HCT116 (cell line): ENCODE data around the gene ACYP2. TPM values are rescaled to one million over a fixed set of nuclear protein-coding genes. Genes with fewer than 3 reads are reported as not detected.

Experiments used
- ATAC-seq: fragments of 200-7000 bp; cut with Tn5 transposase; 2 replicates; pipeline ENCODE4 v1.9.1; 2020; ENCODE audit warnings: mild to moderate bottlenecking, moderate library complexity
- BruUV-seq: library from RNA; stranded (reverse); fragments of 400-500 nt; replicated peaks from 2 replicates; lab custom pipeline; 2021; lab: Mats Ljungman, UMichigan
- CTCF ChIA-PET: fragments of 300-600 bp; sonication (Branson Sonifier 250); formaldehyde crosslinking; loops from one replicate; lab custom pipeline; 2021; ENCODE audit warnings: antibody characterized with exemption; lab: Charles Lee
- POLR2A ChIA-PET: fragments of 300-600, 350-600 bp; sonication (Branson Sonifier 250); formaldehyde crosslinking; loops from one replicate; lab custom pipeline; 2021; ENCODE audit warnings: antibody characterized with exemption; lab: Charles Lee
- RAD21 ChIA-PET, 2 experiments: fragments of 300-600 bp; sonication (Branson Sonifier 250); formaldehyde crosslinking; loops; one replicate each; lab custom pipeline; 2023; ENCODE audit warnings: low total read pairs in 2 of 2; ENCODE audit not compliant: uncharacterized antibody in 2 of 2, unreplicated experiment in 2 of 2, low non-redundant PET in 1 of 2; lab: Charles Lee
- DNase-seq: peaks from one replicate; pipeline ENCODE4 v3.0.0-alpha.2; 2010; ENCODE audit warnings: low read depth, low spot score
- H2AFZ ChIP-seq: fragments of 200-600 bp; shearing (Covaris generic), sonication (generic); 2 replicates; pipeline ENCODE4 v1.6.1; 2017; ENCODE audit warnings: low read depth, mixed run types, mixed read lengths, antibody characterized with exemption, low read length; ENCODE audit not compliant: poor library complexity, severe bottlenecking
- H3K27ac ChIP-seq: 2 replicates; pipeline ENCODE4 v1.5.1; 2012; ENCODE audit warnings: low read depth, low read length
- H3K27me3 ChIP-seq: fragments of 200-600 bp; sonication (generic); 2 replicates; pipeline ENCODE4 v1.6.1; 2016; ENCODE audit warnings: mixed run types, low read length, mixed read lengths; ENCODE audit not compliant: insufficient read depth
- H3K36me3 ChIP-seq, 2 experiments: fragments of 200-500 bp in 1 of 2; fragments of 200-600 bp in 1 of 2; sonication (Bioruptor generic) in 1 of 2; sonication (generic) in 1 of 2; 2 replicates each; pipeline versions ENCODE4 v1.5.1 to v1.6.1; 2014 to 2016; ENCODE audit warnings: low read length in 2 of 2, inconsistent platforms in 1 of 2, mixed read lengths in 1 of 2, mixed run types in 1 of 2; ENCODE audit not compliant: insufficient read depth in 2 of 2, control insufficient read depth in 1 of 2
- H3K4me1 ChIP-seq, 2 experiments: fragments of 200-600 bp in 1 of 2; sonication (generic) in 1 of 2; 2 replicates each; pipeline versions ENCODE4 v1.5.1 to v1.6.1; 2012 to 2017; ENCODE audit warnings: low read length in 2 of 2, inconsistent platforms in 1 of 2, mild to moderate bottlenecking in 1 of 2, mixed read lengths in 1 of 2, mixed run types in 1 of 2, moderate library complexity in 1 of 2; ENCODE audit not compliant: insufficient read depth in 2 of 2, control insufficient read depth in 1 of 2
- H3K4me2 ChIP-seq: fragments of 200-600 bp; sonication (generic); 2 replicates; pipeline ENCODE4 v1.6.1; 2017; ENCODE audit warnings: mixed run types, low read length, mixed read lengths
- H3K4me3 ChIP-seq, 2 experiments: fragments of 200-600 bp in 1 of 2; sonication (generic) in 1 of 2; replicated peaks in 1 of 2; 2 replicates each; pipeline ENCODE4 v1.5.1; 2011 to 2016; ENCODE audit warnings: low read length in 2 of 2, control low read depth in 1 of 2, low read depth in 1 of 2, mild to moderate bottlenecking in 1 of 2, mixed read lengths in 1 of 2, mixed run types in 1 of 2
- H3K79me2 ChIP-seq: fragments of 200-600 bp; sonication (generic); 2 replicates; pipeline ENCODE4 v1.6.1; 2017; ENCODE audit warnings: mild to moderate bottlenecking, mixed run types, low read length, moderate library complexity, mixed read lengths; ENCODE audit not compliant: insufficient read depth
- H3K9ac ChIP-seq: fragments of 200-600 bp; sonication (generic); 2 replicates; pipeline ENCODE4 v1.6.1; 2016; ENCODE audit warnings: low read length, mixed read lengths
- H3K9me2 ChIP-seq: fragments of 200-600 bp; sonication (generic), shearing (Covaris generic); 2 replicates; pipeline ENCODE4 v1.6.1; 2017; ENCODE audit warnings: mixed run types, mild to moderate bottlenecking, moderate library complexity; ENCODE audit not compliant: insufficient read depth
- H3K9me3 ChIP-seq, 2 experiments: fragments of 200-500 bp in 1 of 2; fragments of 200-600 bp in 1 of 2; sonication (Bioruptor generic) in 1 of 2; sonication (generic) in 1 of 2; 2 replicates each; pipeline ENCODE4 v1.6.1; 2014 to 2017; ENCODE audit warnings: low read length in 2 of 2, mixed read lengths in 2 of 2, inconsistent platforms in 1 of 2, low read depth in 1 of 2, mild to moderate bottlenecking in 1 of 2, mixed run types in 1 of 2, moderate library complexity in 1 of 2; ENCODE audit not compliant: control insufficient read depth in 1 of 2, insufficient read depth in 1 of 2
- H4K20me1 ChIP-seq: fragments of 200-600 bp; sonication (generic), shearing (Covaris generic); 2 replicates; pipeline ENCODE4 v1.6.1; 2017; ENCODE audit warnings: mixed run types, mild to moderate bottlenecking, moderate library complexity; ENCODE audit not compliant: insufficient read depth
- ATF3 ChIP-seq: IDR thresholded peaks from 2 replicates; pipeline ENCODE4 v1.6.1; 2012
- CBX3 ChIP-seq: IDR thresholded peaks from 2 replicates; pipeline ENCODE4 v1.6.1; 2012; ENCODE audit warnings: low read depth
- CTCF ChIP-seq, 3 experiments: fragments of 200-600 bp in 1 of 3; sonication (generic) in 1 of 3; IDR thresholded peaks in 2 of 3; conservative IDR thresholded peaks in 1 of 3; 2 replicates each; pipeline ENCODE4 v1.5.1; 2012 to 2017; ENCODE audit warnings: low read depth in 2 of 3, low read length in 2 of 3, antibody characterized with exemption in 1 of 3, borderline replicate concordance in 1 of 3, control low read depth in 1 of 3, mild to moderate bottlenecking in 1 of 3, mixed read lengths in 1 of 3, mixed run types in 1 of 3, moderate library complexity in 1 of 3; ENCODE audit not compliant: insufficient read depth in 1 of 3
- EGR1 ChIP-seq: IDR thresholded peaks from 2 replicates; pipeline ENCODE4 v1.6.1; 2012; ENCODE audit warnings: low read depth
- FOSL1 ChIP-seq: IDR thresholded peaks from 2 replicates; pipeline ENCODE4 v1.6.1; 2012; ENCODE audit warnings: low read depth
- POLR2A ChIP-seq: IDR thresholded peaks from 2 replicates; pipeline ENCODE4 v1.7.0; 2011; ENCODE audit warnings: borderline replicate concordance; ENCODE audit not compliant: insufficient read depth, insufficient read length; ENCODE audit errors: extremely low read depth
- REST ChIP-seq: IDR thresholded peaks from 2 replicates; pipeline ENCODE4 v1.6.1; 2012; ENCODE audit warnings: low read depth
- SIN3A ChIP-seq: IDR thresholded peaks from 2 replicates; pipeline ENCODE4 v1.6.1; 2012; ENCODE audit warnings: low read depth
- SP1 ChIP-seq: IDR thresholded peaks from 2 replicates; pipeline ENCODE4 v1.6.1; 2012; ENCODE audit warnings: low read depth
- TCF7L2 ChIP-seq: IDR thresholded peaks from 2 replicates; pipeline ENCODE4 v1.7.0; 2011; ENCODE audit warnings: borderline replicate concordance, inconsistent platforms; ENCODE audit not compliant: insufficient read depth, insufficient read length; ENCODE audit errors: extremely low read depth
- ZBTB33 ChIP-seq: IDR thresholded peaks from 2 replicates; pipeline ENCODE4 v1.6.1; 2011; ENCODE audit warnings: mild to moderate bottlenecking, low read length, moderate library complexity; ENCODE audit not compliant: insufficient replicate concordance; ENCODE audit errors: extremely low read depth
- intact Hi-C: fragments of 100-400 bp; cut with micrococcal nuclease; formaldehyde crosslinking; loops from 2 replicates; pipeline ENCODE4 v1.10.0; 2022
- total RNA-seq: library from RNA; stranded (reverse); gene quantifications from one replicate; pipeline ENCODE4 v1.2.1, GENCODE V29; 2021; ENCODE audit not compliant: unreplicated experiment

ACYP2 gene
- total RNA-seq, 1 experiment from 2014 or later = 9.4 TPM

GRCh38 chr2:54081574-54081973 lies 33.8 kb upstream of the ACYP2 start:
- ChIA-PET RAD21 (no interaction called here), POLR2A (no interaction called here), CTCF (no interaction called here)
- no peak overlapping the region for H3K4me2 ChIP-seq
- H3K9ac ChIP-seq = no peak overlapping the region
- BruUV-seq = no TSS peak
- H3K4me3 ChIP-seq = no peak overlapping the region
- no peaks in the 10 kb centered on the region for H3K79me2 ChIP-seq
- H3K36me3 ChIP-seq = no peaks in the 10 kb centered on the region
- peaks cover 2 to 8% of the 10 kb centered on the region in 2 experiments; a peak in 3 of 4 replicates for H3K4me1 ChIP-seq
- intact Hi-C loops = no loop called here
- no peaks in the 10 kb centered on the region; the same call in 1 of the 2 replicates for H3K9me2 ChIP-seq
- no peak overlapping the region for H2AFZ ChIP-seq
- no peaks in the 10 kb centered on the region for H4K20me1 ChIP-seq
- no peaks in the 10 kb centered on the region for H3K9me3 ChIP-seq
- H3K27me3 ChIP-seq = no peaks in the 10 kb centered on the region
- DNase-seq (no peak), ATAC-seq (no peak)
- TF ChIP-seq SIN3A (no peak), POLR2A (no peak), REST (no peak), CBX3 (no peak), SP1 (no peak), ATF3 (no peak), EGR1 (no peak), ZBTB33 (no peak), FOSL1 (no peak), CTCF (IDR thresholded peaks at IDR 0.05 in 2 of 3, conservative IDR thresholded peaks at IDR 0.05 in 1 of 3; ENCODE audit: borderline replicate concordance in 1 of 3, insufficient read depth in 1 of 3, low read depth in 2 of 3, low read length in 2 of 3) (no peak), TCF7L2 (no peak)
- no peak overlapping the region for H3K27ac ChIP-seq
